HG02870 (cell line): ENCODE measurements around the gene FAM20B.

Experiments
- ATAC-seq: cut with Tn5 transposase; IDR thresholded peaks from one replicate; pipeline ENCODE4 v1.9.1; 2021; ENCODE audit warnings: mild to moderate bottlenecking, moderate library complexity; ENCODE audit not compliant: unreplicated experiment

Gene FAM20B

GRCh38 chr1:179046808-179047635, 21.3 kb downstream of the FAM20B start:
- no peak for ATAC-seq

GRCh38 chr1:179047636-179047997, 21.9 kb downstream of the FAM20B start:
- no peak for ATAC-seq

- ATAC-seq = no peak
These were observed 22.8 kb downstream of the FAM20B start for GRCh38 chr1:179048339-179049124.

- ATAC-seq = no peak
These were observed 27.1 kb downstream of the FAM20B start for GRCh38 chr1:179052776-179053175.

- ATAC-seq = no peak
These were observed 27.8 kb downstream of the FAM20B start for GRCh38 chr1:179053486-179053885.

GRCh38 chr1:179055937-179056336, 30.2 kb downstream of the FAM20B start:
- ATAC-seq = no peak

GRCh38 chr1:179058487-179059483, 33.1 kb downstream of the FAM20B start:
- ATAC-seq = no peak

- ATAC-seq = no peak
These were observed 35.9 kb downstream of the FAM20B start for GRCh38 chr1:179061360-179062282.

- no peak for ATAC-seq
These were observed 40.8 kb downstream of the FAM20B start for GRCh38 chr1:179066471-179066870.

- ATAC-seq = no peak
These were observed 51.7 kb downstream of the FAM20B start for GRCh38 chr1:179077396-179077795.

GRCh38 chr1:179079113-179079761, 53.5 kb downstream of the FAM20B start:
- no peak for ATAC-seq

- no peak for ATAC-seq
These were observed 55.4 kb downstream of the FAM20B start for GRCh38 chr1:179080866-179081686.

- peak; percentile 87 for ATAC-seq
These were observed 56.1 kb downstream of the FAM20B start, which contains the start of gene TOR3A for GRCh38 chr1:179081687-179082332. TSS of gene TOR3A (plus strand) at chr1:179082070. CDS start at chr1:179082129, 59 bp downstream.

GRCh38 chr1:179082333-179082998, 56.8 kb downstream of the FAM20B start:
- ATAC-seq = peak; percentile 16

- ATAC-seq = no peak
These were observed 57.3 kb downstream of the FAM20B start for GRCh38 chr1:179082999-179083335.

- no peak for ATAC-seq
These were observed 57.8 kb downstream of the FAM20B start for GRCh38 chr1:179083533-179083932.

- ATAC-seq = no peak
These were observed 62.0 kb downstream of the FAM20B start for GRCh38 chr1:179087665-179088064.
